GM18909 (cell line): Measurements from ENCODE around the gene CTDP1.

Experiments
- ATAC-seq: cut with Tn5 transposase; IDR thresholded peaks from one replicate; pipeline ENCODE4 v1.9.1; 2021; ENCODE audit warnings: mild to moderate bottlenecking; ENCODE audit not compliant: unreplicated experiment, poor library complexity

Gene CTDP1

GRCh38 chr18:79697178-79697577 lies 17.6 kb downstream of the CTDP1 start:
- ATAC-seq: no peak

GRCh38 chr18:79697976-79698375 lies 18.4 kb downstream of the CTDP1 start:
- ATAC-seq: no peak

GRCh38 chr18:79698668-79699335 lies 19.2 kb downstream of the CTDP1 start:
- ATAC-seq: no peak

GRCh38 chr18:79699653-79700052 lies 20.1 kb downstream of the CTDP1 start:
- ATAC-seq: no peak

- ATAC-seq: no peak
These were observed 23.3 kb downstream of the CTDP1 start for GRCh38 chr18:79702906-79703305.

DNA sequence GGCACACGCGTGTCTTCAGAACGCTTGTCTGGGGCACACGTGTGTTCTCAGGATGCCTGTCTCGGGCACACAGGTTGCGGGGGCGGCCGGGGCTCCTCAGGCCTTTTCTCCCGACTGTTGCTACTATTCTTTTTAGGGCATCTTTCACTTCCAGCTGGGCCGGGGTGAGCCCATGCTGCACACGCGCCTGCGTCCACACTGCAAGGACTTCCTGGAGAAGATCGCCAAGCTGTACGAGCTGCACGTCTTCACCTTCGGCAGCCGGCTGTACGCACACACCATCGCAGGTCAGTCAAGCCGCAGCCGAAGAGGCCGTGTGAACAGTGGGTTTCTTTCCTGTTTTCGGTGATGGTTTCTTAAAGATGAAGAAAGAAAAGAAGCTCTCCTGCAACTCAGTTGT lies 25.0 kb downstream of the CTDP1 start:
- ATAC-seq: no peak

- ATAC-seq: no peak
These were observed 25.7 kb downstream of the CTDP1 start for GRCh38 chr18:79705272-79705671.

- no peak for ATAC-seq
These were observed 26.4 kb downstream of the CTDP1 start for GRCh38 chr18:79706006-79706405.

DNA sequence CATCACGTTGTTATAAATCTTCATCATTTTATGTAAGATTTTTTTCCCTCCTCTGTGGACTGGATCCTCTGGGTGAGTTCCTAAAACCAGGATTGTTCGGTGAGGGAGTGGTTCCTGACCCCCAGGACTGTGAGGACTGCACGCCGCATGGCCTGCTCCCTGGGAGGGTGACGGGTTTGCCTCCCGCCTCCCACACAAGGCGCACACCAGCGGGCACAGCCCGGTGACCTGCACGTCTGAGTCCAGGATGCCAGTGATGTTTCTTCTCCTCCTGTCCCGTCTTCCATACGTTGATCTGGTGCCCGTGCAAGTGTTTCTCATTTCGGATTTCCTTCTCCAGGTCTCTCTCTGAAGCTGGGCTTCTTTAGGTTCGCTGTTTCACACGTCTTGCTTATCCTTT lies 27.1 kb downstream of the CTDP1 start:
- ATAC-seq: no peak

GRCh38 chr18:79707239-79707638 lies 27.6 kb downstream of the CTDP1 start:
- ATAC-seq: no peak

GRCh38 chr18:79707671-79708070 lies 28.1 kb downstream of the CTDP1 start:
- no peak for ATAC-seq

- no peak for ATAC-seq
These were observed 28.8 kb downstream of the CTDP1 start for GRCh38 chr18:79708412-79708811.

GRCh38 chr18:79712206-79712857 lies 32.7 kb downstream of the CTDP1 start:
- no peak for ATAC-seq

DNA sequence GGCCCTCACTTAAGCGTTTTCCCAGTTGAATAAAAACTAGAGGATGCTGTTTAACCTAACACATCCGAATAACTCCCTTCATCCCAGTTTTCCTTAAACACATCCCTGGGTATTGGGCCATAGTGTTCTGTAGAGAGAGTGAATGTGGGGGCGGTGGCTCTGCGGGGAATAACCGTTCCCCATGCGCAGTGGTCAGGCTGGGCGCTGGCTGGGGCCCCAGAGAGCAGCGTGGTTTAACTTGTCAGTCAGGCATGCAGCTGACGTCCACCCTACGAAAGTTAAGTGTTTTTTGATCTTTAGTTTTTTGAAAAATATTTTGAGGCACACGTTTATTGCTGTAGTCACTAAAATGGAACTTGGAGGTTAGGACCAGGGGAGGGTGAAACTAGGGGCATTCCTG lies 33.7 kb downstream of the CTDP1 start:
- ATAC-seq: no peak

DNA sequence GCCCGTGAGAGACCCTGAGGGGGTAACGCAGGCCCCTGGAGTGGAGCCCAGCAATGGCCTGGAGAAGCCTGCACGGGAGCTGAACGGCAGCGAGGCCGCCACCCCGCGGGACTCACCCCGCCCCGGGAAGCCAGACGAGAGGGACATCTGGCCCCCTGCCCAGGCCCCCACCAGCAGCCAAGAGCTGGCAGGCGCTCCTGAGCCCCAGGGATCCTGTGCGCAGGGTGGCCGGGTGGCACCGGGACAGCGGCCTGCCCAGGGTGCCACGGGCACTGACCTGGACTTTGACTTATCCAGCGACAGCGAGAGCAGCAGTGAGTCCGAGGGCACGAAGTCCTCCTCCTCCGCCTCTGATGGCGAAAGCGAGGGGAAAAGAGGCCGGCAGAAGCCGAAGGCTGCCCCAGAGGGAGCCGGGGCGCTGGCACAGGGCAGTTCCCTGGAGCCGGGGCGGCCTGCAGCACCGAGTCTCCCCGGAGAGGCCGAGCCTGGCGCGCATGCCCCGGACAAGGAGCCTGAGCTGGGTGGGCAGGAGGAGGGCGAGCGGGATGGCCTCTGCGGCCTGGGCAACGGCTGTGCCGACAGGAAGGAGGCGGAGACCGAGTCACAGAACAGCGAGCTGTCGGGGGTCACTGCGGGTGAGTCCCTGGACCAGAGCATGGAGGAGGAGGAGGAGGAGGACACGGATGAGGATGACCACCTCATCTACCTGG lies 35.1 kb downstream of the CTDP1 start:
- no peak for ATAC-seq

DNA sequence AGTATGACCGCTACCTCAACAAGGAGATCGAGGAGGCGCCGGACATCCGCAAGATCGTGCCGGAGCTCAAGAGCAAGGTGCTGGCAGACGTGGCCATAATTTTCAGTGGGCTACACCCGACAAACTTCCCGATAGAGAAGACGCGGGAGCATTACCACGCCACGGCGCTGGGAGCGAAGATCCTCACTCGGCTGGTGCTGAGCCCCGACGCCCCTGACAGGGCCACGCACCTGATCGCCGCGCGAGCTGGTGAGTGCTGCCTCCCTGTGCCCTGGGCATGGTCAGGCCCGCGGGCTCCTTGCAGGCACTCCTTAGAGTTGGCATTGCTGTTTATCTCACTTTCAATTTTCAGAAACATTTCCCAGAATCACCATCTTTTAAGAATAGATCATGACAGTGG lies 35.7 kb downstream of the CTDP1 start:
- no peak for ATAC-seq

DNA sequence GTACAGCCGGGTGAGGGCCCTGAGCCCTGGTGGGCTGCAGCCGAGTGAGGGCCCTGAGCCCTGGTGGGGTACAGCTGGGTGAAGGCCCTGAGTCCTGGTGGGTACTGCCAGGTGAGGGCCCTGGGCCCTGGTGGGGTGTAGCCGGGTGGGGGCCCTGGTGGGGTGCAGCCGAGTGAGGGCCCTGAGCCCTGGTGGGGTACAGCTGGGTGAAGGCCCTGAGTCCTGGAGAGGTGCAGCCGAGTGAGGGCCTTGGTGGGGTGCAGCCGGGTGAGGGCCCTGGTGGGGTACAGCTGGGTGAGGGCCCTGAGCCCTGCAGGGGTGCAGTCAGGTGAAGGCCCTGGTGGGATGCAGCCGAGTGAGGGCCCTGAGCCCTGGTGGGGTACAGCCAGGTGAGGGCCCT lies 37.5 kb downstream of the CTDP1 start:
- ATAC-seq: no peak

DNA sequence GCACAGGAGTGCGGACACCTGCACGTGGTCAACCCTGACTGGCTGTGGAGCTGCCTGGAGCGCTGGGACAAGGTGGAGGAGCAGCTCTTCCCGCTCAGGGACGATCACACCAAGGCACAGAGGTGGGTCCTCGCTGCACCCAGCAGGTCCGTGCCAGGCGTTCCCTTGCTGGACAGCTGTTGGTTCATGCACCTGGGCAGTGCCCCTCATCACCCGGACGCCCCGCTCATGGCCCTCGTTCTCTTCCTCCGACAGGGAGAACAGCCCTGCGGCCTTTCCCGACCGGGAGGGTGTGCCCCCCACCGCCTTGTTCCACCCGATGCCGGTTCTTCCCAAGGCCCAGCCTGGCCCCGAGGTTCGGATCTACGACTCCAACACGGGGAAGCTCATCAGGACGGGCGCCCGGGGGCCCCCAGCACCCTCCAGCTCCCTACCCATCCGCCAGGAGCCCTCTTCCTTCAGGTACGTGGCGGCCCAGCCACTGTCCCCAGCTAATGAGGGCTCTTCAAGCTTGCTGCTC lies 38.0 kb downstream of the CTDP1 start:
- no peak for ATAC-seq

- no peak for ATAC-seq
These were observed 38.5 kb downstream of the CTDP1 start for GRCh38 chr18:79718126-79718525.

- no peak for ATAC-seq
These were observed 39.4 kb downstream of the CTDP1 start for GRCh38 chr18:79718878-79719477.
